Naive thymus-derived CD8-positive, alpha-beta T cell (primary cell): ENCODE results near the gene DNAJC3. TPM values are rescaled to one million over a fixed set of nuclear protein-coding genes. Genes with fewer than 3 reads are reported as not detected.
"Not testable (repeated sequence)": the region's sequence is repeated elsewhere in the genome, so short reads cannot be mapped to it uniquely, and the experiment has no call there.

Source experiments
- ATAC-seq, 2 donors: fragments of 150-1000 bp; cut with Tn5 transposase in 1 of 2; sonication (Bioruptor Pico), chemical (Tn5 transposase) in 1 of 2; 1 replicate in 1 of 2; 2 replicates in 1 of 2; pipeline ENCODE4 v1.10.0; 2021; ENCODE audit warnings: mild to moderate bottlenecking in 2 of 2, moderate library complexity in 2 of 2
- POLR2A ChIA-PET: fragments of 350-600 bp; sonication (Branson Sonifier 250); formaldehyde crosslinking; loops from one replicate; lab custom pipeline; 2021; ENCODE audit warnings: antibody characterized with exemption; lab: Charles Lee
- DNase-seq, 10 donors: peaks; one replicate each; pipeline versions ENCODE4 v3.0.0 to v3.0.0-alpha.2; 2020 to 2022
- H3K27ac Mint-ChIP-seq, 10 donors: one replicate each; pipeline ENCODE4 v1.8.0; 2020 to 2022; ENCODE audit warnings: mild to moderate bottlenecking in 10 of 10, mixed read lengths in 10 of 10, moderate library complexity in 4 of 10, inconsistent platforms in 1 of 10
- H3K27me3 Mint-ChIP-seq, 5 donors: one replicate each; pipeline ENCODE4 v1.8.0; 2021 to 2022; ENCODE audit warnings: mixed read lengths in 5 of 5
- H3K36me3 Mint-ChIP-seq, 3 donors: one replicate each; pipeline ENCODE4 v1.8.0; 2020 to 2022; ENCODE audit warnings: mixed read lengths in 3 of 3, mild to moderate bottlenecking in 2 of 3, inconsistent platforms in 1 of 3
- H3K4me1 Mint-ChIP-seq, 4 donors: one replicate each; pipeline ENCODE4 v1.8.0; 2021 to 2022; ENCODE audit warnings: mixed read lengths in 4 of 4
- H3K4me3 Mint-ChIP-seq, 10 donors: one replicate each; pipeline ENCODE4 v1.8.0; 2020 to 2022; ENCODE audit warnings: mild to moderate bottlenecking in 10 of 10, mixed read lengths in 10 of 10, moderate library complexity in 6 of 10, inconsistent platforms in 1 of 10
- H3K9me3 Mint-ChIP-seq, 9 donors: one replicate each; pipeline ENCODE4 v1.8.0; 2020 to 2022; ENCODE audit warnings: mixed read lengths in 9 of 9, mild to moderate bottlenecking in 3 of 9, inconsistent platforms in 1 of 9, moderate library complexity in 1 of 9
- polyA plus RNA-seq, 3 donors: library from polyadenylated mRNA; unstranded; fragments of 300-500 nt; fragmentation: Illumina TruSeq; gene quantifications; one replicate each; pipeline ENCODE4 v1.2.3, GENCODE V29; 2021
- total RNA-seq, 8 experiments: library from RNA in 2 of 8; stranded (reverse) in 2 of 8; gene quantifications; one replicate each; pipeline ENCODE4 v1.2.3 and lab custom pipeline; 2021 to 2026

Gene DNAJC3
- total and polyA plus RNA-seq, 5 experiments from 2014 or later = 11.3 to 18.5 (median 17.0) TPM

DNA sequence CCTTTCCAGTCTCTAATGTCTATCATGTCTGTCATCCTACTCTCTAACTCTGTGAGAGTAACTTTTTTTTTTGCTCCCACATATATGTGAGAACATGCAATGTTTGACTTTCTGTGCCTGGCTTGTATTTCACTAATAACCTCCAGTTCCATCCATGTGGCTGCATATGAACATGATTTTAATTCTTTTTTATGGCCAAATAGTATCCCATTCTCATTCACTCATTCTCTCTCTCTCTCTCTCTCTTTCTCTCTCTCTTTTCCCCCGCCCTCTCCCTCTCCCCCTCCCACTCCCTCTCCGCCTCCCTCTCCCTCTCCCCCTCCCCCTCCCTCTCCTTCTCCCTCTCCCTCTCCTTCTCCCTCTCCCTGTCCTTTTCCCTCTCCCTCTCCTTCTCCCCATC, 52.0 kb downstream of the DNAJC3 start:
- peaks cover 8 to 22% (median 17%) of the 10 kb centered on the region in 4 donors for H3K4me1 Mint-ChIP-seq
- POLR2A ChIA-PET = no interaction called here

DNA sequence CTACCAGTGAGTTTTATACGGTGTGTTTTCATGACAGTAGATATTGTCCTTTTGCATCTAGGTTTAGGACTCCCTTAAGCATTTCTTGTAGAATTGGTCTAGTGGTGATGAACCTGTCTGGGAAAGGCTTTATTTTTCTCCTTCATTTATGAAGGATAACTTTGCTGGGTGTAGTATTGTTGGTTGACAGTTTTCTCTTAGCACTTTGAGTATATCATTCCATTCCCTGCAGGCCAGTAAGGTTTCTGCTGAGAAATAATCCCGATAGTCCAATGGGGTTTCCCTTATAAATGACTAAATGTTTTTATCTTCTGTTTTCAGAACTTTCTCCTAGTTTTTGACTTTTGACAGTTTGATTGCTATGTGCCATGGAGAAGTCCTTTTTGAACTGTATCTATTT, 57.2 kb downstream of the DNAJC3 start:
- POLR2A ChIA-PET = no interaction called here

More for the DNA sequence above, 52.0 kb downstream of the DNAJC3 start:
- H3K27ac Mint-ChIP-seq = peak overlapping the region in 4 of 10 donors; percentile 1 to 30 (median 18)
- peaks cover 59 to 86% (median 72%) of the 10 kb centered on the region in 3 donors for H3K36me3 Mint-ChIP-seq
- no peak overlapping the region for H3K4me3 Mint-ChIP-seq
- DNase-seq = no peak
- no peaks in the 10 kb centered on the region for H3K27me3 Mint-ChIP-seq
- peaks cover 11 to 52% (median 40%) of the 10 kb centered on the region in 9 donors for H3K9me3 Mint-ChIP-seq
- no peak for ATAC-seq

DNA sequence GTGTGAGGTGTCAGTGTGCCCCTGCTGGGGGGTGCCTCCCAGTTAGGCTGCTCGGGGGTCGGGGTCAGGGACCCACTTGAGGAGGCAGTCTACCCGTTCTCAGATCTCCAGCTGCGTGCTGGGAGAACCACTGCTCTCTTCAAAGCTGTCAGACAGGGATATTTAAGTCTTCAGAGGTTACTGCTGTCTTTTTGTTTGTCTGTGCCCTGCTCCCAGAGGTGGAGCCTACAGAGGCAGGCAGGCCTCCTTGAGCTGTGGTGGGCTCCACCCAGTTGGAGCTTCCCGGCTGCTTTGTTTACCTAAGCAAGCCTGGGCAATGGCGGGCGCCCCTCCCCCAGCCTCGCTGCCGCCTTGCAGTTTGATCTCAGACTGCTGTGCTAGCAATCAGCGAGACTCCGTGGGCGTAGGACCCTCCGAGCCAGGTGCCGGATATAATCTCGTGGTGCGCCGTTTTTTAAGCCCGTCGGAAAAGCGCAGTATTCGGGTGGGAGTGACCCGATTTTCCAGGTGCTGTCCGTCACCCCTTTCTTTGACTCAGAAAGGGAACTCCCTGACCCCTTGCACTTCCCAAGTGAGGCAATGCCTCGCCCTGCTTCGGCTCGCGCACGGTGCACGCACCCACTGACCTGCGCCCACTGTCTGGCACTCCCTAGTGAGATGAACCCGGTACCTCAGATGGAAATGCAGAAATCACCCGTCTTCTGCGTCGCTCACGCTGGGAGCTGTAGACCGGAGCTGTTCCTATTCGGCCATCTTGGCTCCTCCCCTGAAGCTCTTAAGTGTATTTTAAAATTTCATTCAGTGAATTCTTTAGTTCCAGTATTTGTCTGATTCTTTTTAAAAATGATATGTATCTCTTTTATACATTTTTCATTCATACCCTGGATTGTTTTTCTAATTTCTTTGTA, 63.4 kb downstream of the DNAJC3 start:
- POLR2A ChIA-PET, H3K27ac Mint-ChIP-seq, DNase-seq, H3K4me3 Mint-ChIP-seq, H3K27me3 Mint-ChIP-seq, ATAC-seq: not testable (repeated sequence)
- Mint-ChIP-seq H3K9me3 (peaks cover 0 to 10% (median 8%) of the 10 kb centered on the region in 9 donors), H3K36me3 (peaks cover 11 to 21% (median 15%) of the 10 kb centered on the region in 3 donors), H3K4me1 (peaks cover 18 to 31% (median 24%) of the 10 kb centered on the region in 4 donors)

More for the DNA sequence above, 57.2 kb downstream of the DNAJC3 start:
- Mint-ChIP-seq H3K36me3 (peaks cover 38 to 53% (median 47%) of the 10 kb centered on the region in 3 donors), H3K27ac (no peak overlapping the region), H3K27me3 (no peaks in the 10 kb centered on the region), H3K4me1 (peaks cover 3 to 15% (median 9%) of the 10 kb centered on the region in 4 donors), H3K9me3 (peaks cover 14 to 59% (median 47%) of the 10 kb centered on the region in 9 donors), H3K4me3 (peak overlapping the region in 1 of 10 donors; percentile 26)
- DNase-seq (no peak), ATAC-seq (no peak)

- ATAC-seq (no peak), DNase-seq (no peak)
- H3K4me3 Mint-ChIP-seq = peak overlapping the region in 3 of 10 donors; percentile 17 to 55 (median 31)
- H3K27me3 Mint-ChIP-seq = no peaks in the 10 kb centered on the region
- peaks cover 0 to 10% (median 8%) of the 10 kb centered on the region in 9 donors for H3K9me3 Mint-ChIP-seq
- POLR2A ChIA-PET = no interaction called here
- H3K27ac Mint-ChIP-seq = peak overlapping the region in 1 of 10 donors; percentile 18
- H3K4me1 Mint-ChIP-seq = peaks cover 20 to 37% (median 26%) of the 10 kb centered on the region in 4 donors
- peaks cover 11 to 24% (median 17%) of the 10 kb centered on the region in 3 donors for H3K36me3 Mint-ChIP-seq
These were observed 64.0 kb downstream of the DNAJC3 start for GRCh38 chr13:95740979-95741320.

GRCh38 chr13:95741584-95742563, 64.9 kb downstream of the DNAJC3 start:
- Mint-ChIP-seq H3K27me3 (no peaks in the 10 kb centered on the region), H3K9me3 (peaks cover 0 to 10% (median 8%) of the 10 kb centered on the region in 9 donors), H3K4me3 (peak overlapping the region in 1 of 10 donors; percentile 7), H3K36me3 (peaks cover 11 to 24% (median 17%) of the 10 kb centered on the region in 3 donors), H3K27ac (peak overlapping the region in 4 of 10 donors; percentile 2 to 68 (median 32)), H3K4me1 (peaks cover 20 to 37% (median 27%) of the 10 kb centered on the region in 4 donors)
- POLR2A ChIA-PET = no interaction called here
- no peak for ATAC-seq
- DNase-seq = no peak

GRCh38 chr13:95743192-95743591, 66.3 kb downstream of the DNAJC3 start:
- no peak overlapping the region for H3K27ac Mint-ChIP-seq
- ATAC-seq (no peak), DNase-seq (no peak)
- H3K4me1 Mint-ChIP-seq = peaks cover 27 to 43% (median 32%) of the 10 kb centered on the region in 4 donors
- H3K9me3 Mint-ChIP-seq = peaks cover 0 to 10% (median 8%) of the 10 kb centered on the region in 9 donors
- H3K4me3 Mint-ChIP-seq = no peak overlapping the region
- H3K27me3 Mint-ChIP-seq = no peaks in the 10 kb centered on the region
- POLR2A ChIA-PET = no interaction called here
- H3K36me3 Mint-ChIP-seq = peaks cover 11 to 24% (median 17%) of the 10 kb centered on the region in 3 donors

- peaks cover 31 to 47% (median 35%) of the 10 kb centered on the region in 4 donors for H3K4me1 Mint-ChIP-seq
- H3K9me3 Mint-ChIP-seq = peaks cover 0 to 10% (median 6%) of the 10 kb centered on the region in 9 donors
- no peak for DNase-seq
- no peak overlapping the region for H3K4me3 Mint-ChIP-seq
- POLR2A ChIA-PET = no interaction called here
- H3K36me3 Mint-ChIP-seq = peaks cover 11 to 23% (median 23%) of the 10 kb centered on the region in 3 donors
- H3K27me3 Mint-ChIP-seq = no peaks in the 10 kb centered on the region
- H3K27ac Mint-ChIP-seq = no peak overlapping the region
- no peak for ATAC-seq
These were observed 68.3 kb downstream of the DNAJC3 start for GRCh38 chr13:95745289-95745688.

DNA sequence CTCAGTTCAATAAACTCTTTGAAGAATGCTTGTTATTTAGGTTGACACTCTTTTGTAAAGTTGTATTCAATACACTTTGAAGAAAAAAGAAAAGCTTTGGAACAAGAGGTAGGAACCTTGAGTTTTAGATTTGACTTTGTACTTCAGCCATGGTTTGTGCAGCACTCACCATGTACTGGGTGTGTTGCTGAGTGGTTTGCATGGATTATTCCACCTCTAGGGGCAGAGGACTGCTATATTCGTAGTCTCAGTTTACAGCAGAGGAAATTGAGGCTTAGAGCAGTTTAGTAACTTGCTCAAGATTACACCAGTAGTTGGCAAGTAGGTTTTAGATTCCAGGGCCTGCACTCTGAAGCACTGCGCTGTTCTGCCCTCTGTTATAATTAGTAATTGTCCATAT, 68.8 kb downstream of the DNAJC3 start:
- peaks cover 9 to 23% (median 23%) of the 10 kb centered on the region in 3 donors for H3K36me3 Mint-ChIP-seq
- no peak for ATAC-seq
- peaks cover 0 to 7% (median 5%) of the 10 kb centered on the region in 9 donors for H3K9me3 Mint-ChIP-seq
- no peak overlapping the region for H3K27ac Mint-ChIP-seq
- H3K27me3 Mint-ChIP-seq = no peaks in the 10 kb centered on the region
- H3K4me1 Mint-ChIP-seq = peaks cover 31 to 45% (median 33%) of the 10 kb centered on the region in 4 donors
- no peak overlapping the region for H3K4me3 Mint-ChIP-seq
- DNase-seq = no peak
- POLR2A ChIA-PET = no interaction called here

GRCh38 chr13:95749545-95749944, 72.6 kb downstream of the DNAJC3 start:
- DNase-seq = no peak
- no peak for ATAC-seq
- H3K4me1 Mint-ChIP-seq = peaks cover 18 to 33% (median 22%) of the 10 kb centered on the region in 4 donors
- H3K4me3 Mint-ChIP-seq = no peak overlapping the region
- H3K9me3 Mint-ChIP-seq = peaks cover 0 to 8% (median 0%) of the 10 kb centered on the region in 9 donors
- peaks cover 8 to 17% (median 14%) of the 10 kb centered on the region in 3 donors for H3K36me3 Mint-ChIP-seq
- H3K27ac Mint-ChIP-seq = peak overlapping the region in 2 of 10 donors; percentile 11 to 69
- POLR2A ChIA-PET = interaction anchor here (0.7 kb wide), 1 partner anchor 9 kb away, joined by 4 read pairs; no protein-coding TSS in a partner anchor
- no peaks in the 10 kb centered on the region for H3K27me3 Mint-ChIP-seq

GRCh38 chr13:95752677-95753076, 75.7 kb downstream of the DNAJC3 start:
- Mint-ChIP-seq H3K27me3 (no peaks in the 10 kb centered on the region), H3K27ac (no peak overlapping the region), H3K9me3 (peaks cover 0 to 8% (median 0%) of the 10 kb centered on the region in 9 donors), H3K4me3 (no peak overlapping the region), H3K4me1 (peaks cover 12 to 22% (median 19%) of the 10 kb centered on the region in 4 donors), H3K36me3 (peaks cover 8 to 18% (median 15%) of the 10 kb centered on the region in 3 donors)
- DNase-seq (no peak), ATAC-seq (no peak)
- POLR2A ChIA-PET = no interaction called here

GRCh38 chr13:95754069-95754468, 77.1 kb downstream of the DNAJC3 start:
- H3K36me3 Mint-ChIP-seq = peaks cover 8 to 29% (median 19%) of the 10 kb centered on the region in 3 donors
- H3K27ac Mint-ChIP-seq = peak overlapping the region in 1 of 10 donors; percentile 35
- peaks cover 14 to 21% (median 18%) of the 10 kb centered on the region in 4 donors for H3K4me1 Mint-ChIP-seq
- DNase-seq (no peak), ATAC-seq (no peak)
- H3K27me3 Mint-ChIP-seq = no peaks in the 10 kb centered on the region
- POLR2A ChIA-PET = no interaction called here
- no peak overlapping the region for H3K4me3 Mint-ChIP-seq
- peaks cover 0 to 8% (median 0%) of the 10 kb centered on the region in 9 donors for H3K9me3 Mint-ChIP-seq

GRCh38 chr13:95756072-95756471, 79.1 kb downstream of the DNAJC3 start:
- Mint-ChIP-seq H3K9me3 (peaks cover 0 to 5% (median 0%) of the 10 kb centered on the region in 9 donors), H3K27ac (peak overlapping the region in 2 of 10 donors; percentile 35 to 54), H3K36me3 (peaks cover 8 to 42% (median 14%) of the 10 kb centered on the region in 3 donors), H3K4me1 (peaks cover 10 to 16% (median 14%) of the 10 kb centered on the region in 4 donors), H3K27me3 (no peaks in the 10 kb centered on the region), H3K4me3 (no peak overlapping the region)
- DNase-seq = no peak
- POLR2A ChIA-PET = no interaction called here
- no peak for ATAC-seq
